ENCODE results near the gene GVQW3.

GVQW3 gene

GRCh38 chr11:76426660-76427059 is 45.5 kb downstream of the GVQW3 start:
- TF ChIP-seq CTCF (IDR thresholded peaks at IDR 0.05): no peak

- TF ChIP-seq CTCF (IDR thresholded peaks at IDR 0.05): no peak
Observed at GRCh38 chr11:76436020-76436419, 54.9 kb downstream of the GVQW3 start.

GRCh38 chr11:76443268-76443980 is 62.3 kb downstream of the GVQW3 start:
- no peak for TF ChIP-seq CTCF (IDR thresholded peaks at IDR 0.05)

- no peak for TF ChIP-seq CTCF (IDR thresholded peaks at IDR 0.05)
Observed at GRCh38 chr11:76444065-76444383, 62.9 kb downstream of the GVQW3 start.

- TF ChIP-seq CTCF (IDR thresholded peaks at IDR 0.05): no peak
Observed at GRCh38 chr11:76444384-76445120, 63.4 kb downstream of the GVQW3 start, which contains the start of gene EMSY. TSS of gene EMSY (plus strand) at chr11:76445018. CDS start at chr11:76446939, 1,921 bp downstream.

- TF ChIP-seq CTCF (IDR thresholded peaks at IDR 0.05): no peak
Observed at GRCh38 chr11:76445121-76446084, 64.3 kb downstream of the GVQW3 start.

- TF ChIP-seq CTCF (IDR thresholded peaks at IDR 0.05): no peak
Observed at GRCh38 chr11:76448506-76448905, 67.4 kb downstream of the GVQW3 start.

All from LNCAP (cell line).